CD4-positive, alpha-beta T cell treated with Interleukin-15 for 4 hours (primary cell): ENCODE results near the gene CCDC187.

ENCODE experiments used
- DNase-seq: peaks from one replicate; pipeline ENCODE4 v3.0.0-alpha.2; 2020; ENCODE audit warnings: low spot score

The CCDC187 gene

DNA sequence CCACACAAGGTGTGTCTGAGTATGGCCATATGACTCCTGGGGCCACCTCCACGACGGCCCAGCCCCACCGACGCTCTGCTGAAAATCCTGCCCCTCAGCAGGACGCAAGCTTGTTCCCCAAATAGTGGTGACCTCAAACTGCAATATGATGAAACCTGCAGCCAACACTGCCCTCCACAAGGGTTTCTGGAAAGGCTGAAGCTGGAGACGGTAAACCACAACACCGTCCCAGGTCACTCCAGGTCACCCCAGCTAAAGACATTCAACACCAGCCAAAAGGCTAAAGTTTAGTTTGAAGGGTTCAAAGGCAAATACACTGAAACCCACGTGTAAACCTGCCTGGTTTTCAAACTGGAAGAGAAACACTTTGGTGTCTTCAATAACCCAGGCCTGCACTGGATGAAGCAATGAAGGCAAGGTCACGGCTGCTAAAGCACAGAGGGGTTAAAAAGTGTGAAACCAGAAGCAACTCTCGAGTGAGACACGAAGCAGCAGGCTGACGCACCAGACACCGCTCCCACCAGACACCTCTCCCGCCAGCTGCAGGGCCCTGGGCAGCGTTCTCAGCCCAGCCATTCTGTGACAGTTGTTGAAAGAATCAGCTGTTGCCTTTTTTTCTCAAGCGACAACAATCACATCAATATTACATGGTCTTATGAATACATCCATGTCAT, 97.2 kb downstream of the CCDC187 start:
- no peak for DNase-seq

DNA sequence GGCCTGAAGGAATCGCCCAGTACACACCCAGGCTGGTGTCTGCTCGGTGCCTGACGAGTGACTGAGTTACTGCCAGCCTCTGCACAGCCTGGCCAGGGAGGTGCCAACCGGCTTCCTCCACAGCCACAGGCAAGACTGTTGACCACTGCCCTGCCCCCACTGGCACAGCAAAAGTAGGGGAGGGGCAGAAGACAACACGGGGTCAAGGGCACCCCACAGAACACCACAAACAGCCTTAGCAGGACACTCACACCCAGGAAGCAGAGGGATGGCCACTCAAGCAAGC, 98.2 kb downstream of the CCDC187 start:
- DNase-seq, result no peak

DNA sequence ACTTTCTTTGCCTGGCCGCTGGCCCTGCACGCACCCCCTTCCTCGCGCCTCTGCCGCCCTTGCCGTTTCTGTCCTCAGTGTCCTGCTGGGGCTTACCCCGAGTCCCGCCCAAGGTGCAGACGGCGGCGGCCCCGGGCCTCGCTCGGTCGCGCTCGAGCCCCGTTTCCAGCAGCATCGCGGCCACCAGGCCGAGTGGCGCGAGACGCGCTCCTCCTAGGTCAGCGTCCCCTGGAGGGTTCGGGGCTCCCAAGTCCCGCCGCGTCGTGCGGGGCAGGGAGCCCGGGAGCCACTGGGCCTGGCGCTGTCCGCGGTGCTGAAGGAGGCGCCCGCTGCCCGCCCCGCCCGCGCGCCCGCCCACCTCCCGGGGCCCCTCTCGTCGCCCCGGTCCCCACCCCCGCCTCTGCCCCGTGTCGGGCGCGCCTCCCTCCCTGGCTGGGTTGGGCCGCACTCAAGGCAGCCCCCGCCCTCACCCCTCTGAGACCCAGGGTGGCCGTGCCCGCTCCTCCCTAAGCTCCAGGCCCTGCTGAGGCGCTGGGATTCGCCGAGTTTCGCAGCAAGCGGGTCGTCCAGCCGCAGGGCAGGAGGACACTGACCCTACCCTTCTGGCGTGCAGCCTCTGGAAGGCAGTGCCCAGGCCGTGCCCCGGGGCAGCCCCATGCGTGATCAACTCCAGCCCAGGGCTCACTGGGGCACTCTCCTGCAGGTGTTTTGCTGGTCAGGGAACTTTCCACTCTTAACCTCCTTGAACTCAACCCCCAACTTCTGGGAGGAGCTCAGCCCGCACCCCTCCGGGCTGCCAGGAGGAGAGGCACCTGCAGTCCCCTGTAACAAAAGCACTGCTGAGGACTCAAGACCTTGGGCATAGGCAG, 98.8 kb downstream of the CCDC187 start, which contains the start of gene LHX3:
LHX3 (minus strand) TSS at position 291 of the 869 bp plus-strand sequence; CDS start at position 175, 116 bp downstream.
- DNase-seq, result no peak

DNA sequence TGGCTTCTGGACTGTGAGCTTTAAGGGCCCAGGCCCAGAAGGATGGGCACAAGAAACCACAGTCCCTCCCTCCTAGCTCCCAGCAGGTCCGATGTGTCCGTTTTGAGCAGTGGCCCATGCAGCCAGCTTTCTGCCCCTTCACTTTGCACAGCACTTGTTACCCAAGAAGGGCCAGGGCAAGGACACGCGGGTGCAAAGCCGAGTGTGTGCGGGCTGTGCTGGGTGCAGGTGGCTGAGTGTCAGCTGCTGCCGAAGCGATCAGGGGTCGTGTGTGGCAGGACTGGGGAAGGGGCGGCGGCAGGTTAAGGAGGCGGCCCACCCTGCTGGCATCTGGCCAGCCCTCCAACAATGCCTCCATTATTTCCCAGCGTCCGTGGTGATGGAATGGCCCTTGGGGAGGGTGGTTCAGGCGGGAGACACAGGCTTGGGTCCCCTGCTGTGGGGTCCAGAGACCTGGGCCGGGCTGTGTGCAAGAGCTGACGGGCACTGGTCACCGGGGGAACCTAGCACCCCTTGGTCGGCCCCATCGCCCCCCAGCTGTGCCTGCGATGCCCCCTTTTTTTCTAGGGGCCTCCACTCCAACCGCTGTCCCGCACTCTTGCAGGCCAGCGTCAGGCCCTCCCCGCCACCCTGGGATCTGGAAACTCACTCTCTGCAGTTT, 99.6 kb downstream of the CCDC187 start:
- DNase-seq, result no peak

DNA sequence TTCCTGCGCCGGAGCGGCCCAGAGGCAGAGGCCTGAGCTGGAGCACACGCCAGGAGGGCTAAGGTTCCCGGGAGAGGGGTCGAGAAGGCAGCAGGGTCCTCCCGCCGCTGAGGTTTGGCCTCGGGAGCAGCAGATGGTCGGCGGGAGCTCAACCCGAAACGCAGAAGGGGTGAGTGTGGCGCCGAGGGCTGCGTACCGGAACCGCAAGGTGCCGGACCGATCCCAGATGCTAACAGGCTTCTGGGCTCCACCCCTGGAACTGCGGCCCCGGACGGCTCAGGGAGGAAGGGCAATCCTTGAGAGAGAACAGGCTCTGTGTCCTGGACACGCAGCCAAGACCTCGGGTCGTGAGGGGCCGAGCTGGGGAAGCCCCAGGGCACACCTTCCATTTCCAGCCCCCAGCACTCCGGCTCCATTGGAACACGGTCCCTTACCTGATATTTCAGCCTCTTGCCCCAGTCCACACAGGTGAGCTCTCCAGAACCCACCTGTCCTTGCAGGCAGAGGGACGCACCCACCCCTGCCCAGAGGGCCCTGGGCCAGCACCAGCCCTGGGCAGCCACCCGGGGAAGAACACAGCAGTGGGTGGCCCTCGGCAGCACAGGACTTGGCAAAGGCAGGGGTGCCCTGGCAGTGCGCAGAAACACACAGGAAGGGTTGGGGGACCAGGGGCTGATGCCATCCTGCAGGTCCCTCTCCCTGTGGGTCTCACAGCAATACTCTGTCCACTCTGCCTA, 100.3 kb downstream of the CCDC187 start:
- no peak for DNase-seq

DNA sequence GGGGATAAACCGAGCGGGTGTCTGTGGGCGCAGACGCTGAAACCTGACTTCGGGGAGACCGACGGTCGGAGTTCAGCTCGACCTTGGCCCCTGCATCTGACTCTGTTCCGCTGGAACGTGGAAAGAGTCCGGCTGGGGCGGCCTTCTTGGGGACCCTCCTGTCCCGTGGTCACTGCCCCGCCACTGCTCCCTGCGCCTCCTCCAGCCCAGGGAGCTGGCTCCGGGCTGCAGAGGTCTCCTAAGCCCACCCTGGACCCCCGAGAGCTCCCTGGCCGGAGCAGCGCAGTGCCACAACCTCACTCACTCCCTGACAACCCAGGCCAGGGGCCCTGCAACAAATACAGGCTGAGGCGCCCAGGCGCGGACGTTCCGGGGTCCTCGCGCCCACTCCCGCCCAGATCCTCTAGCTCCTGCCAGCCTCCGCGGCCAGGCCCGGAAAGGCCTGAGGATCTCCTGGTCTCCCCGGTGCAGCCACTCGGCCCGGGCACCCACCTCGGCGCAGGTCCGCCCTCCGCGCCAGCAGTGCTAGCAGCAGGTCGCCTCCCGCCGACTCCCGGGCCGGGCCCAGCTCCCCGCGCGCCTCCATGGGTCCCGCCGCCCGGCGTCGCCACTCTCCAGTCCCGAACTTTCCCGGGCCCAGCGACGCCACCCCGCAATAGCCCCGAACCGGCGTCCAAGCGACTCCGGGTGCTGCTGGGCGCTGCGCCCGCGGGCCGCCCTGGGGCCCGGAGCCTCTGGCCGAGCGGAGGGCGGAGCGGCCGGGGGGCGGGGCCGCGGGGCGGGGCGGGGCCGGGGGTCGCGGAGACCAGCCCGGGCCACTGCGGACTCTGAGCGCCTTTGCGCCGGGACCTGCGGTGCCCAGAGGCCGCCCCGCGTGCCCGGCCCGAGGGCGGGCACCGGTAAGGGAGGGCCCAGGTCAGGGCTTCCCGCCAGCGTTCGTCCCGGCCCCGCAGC, 101.2 kb downstream of the CCDC187 start:
- no peak for DNase-seq

DNA sequence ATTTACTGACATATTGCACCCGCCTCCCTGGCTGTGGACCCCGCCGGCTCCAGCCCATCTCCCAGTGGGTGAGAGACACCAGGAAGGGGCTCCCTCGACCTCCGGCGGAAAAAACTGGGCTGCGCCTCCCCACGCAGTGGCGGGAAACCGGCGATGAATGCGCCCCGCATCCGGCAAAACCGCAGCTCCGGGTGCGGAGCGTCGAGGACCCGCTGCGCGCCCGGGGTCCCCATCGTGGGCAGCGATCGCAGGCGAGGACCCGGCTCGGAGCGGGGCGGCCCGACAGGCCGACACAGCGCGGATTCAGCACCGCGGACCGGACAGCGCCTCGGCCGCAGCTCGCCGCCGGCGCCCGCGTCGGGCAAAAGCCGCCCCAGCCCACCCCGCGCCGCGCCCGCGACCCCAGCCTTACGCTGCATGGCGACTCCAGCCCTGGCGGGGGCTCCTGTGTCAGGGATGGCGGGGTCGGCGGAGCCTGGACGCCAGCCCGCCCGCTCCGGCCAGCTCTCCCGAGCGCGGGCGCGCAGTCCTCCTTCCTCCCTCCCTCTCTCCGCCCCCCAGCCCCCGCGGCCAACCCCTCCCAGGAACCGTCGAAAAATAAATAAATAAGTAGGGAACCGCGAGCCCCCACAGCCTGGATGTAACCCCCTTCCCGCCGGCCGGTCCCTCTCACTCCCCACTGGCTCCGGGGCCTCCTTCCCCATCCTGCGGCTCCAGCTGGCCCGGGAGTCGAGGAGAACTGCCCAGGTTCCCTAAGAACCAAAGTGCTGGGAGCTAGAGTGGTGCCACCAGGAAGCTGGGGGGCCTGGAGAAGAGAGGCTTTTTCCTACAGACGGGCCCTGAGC, 102.1 kb downstream of the CCDC187 start:
- DNase-seq, result no peak

DNA sequence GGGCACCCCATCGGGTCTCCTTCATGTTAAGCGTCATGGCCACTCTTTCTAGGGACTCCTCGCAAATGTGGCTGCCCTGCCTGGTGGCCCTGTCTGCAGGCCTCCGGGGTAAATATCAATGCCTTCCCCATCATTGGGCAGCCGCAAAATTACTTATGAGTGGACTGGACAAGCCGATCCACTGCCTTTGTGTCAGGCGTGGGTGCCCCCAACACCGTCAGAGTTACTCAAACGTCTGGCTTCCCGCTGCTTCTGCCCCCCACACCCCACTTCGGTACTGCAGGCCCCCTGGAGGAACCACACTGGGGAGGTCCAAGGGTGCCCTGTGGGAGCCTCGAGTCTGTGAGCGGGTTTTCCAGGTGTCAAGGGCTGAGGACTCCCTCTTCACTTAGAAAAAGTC, 102.7 kb downstream of the CCDC187 start:
- no peak for DNase-seq

DNA sequence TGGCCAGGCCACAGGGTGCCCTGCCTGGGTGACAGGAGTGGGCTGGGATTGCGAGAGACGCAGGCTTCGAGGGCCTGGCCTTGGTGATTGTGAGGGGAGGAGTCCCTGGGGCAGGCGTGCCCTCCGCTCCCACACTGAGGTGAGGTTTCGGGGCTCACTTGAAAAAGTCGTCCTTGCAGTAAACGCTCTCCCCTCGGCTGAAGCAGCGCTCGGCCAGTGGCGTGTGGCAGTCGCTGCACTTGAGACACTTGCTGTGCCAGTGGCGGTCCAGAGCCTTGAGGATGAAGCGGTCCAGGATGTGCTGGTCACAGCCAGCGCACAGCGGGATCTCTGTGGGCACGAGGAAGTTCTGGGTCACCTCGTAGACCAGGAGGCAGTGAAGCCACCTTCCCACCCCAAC, 103.5 kb downstream of the CCDC187 start:
- no peak for DNase-seq
